NCI-H187 treated with DMSO at 0.1 percent for 48 hours (cell line): ENCODE measurements around the gene MIPOL1.

Experiments used
- DNase-seq: peaks from one replicate; lab custom pipeline; 2025; lab: John Stamatoyannopoulos, UW

MIPOL1 gene

DNA sequence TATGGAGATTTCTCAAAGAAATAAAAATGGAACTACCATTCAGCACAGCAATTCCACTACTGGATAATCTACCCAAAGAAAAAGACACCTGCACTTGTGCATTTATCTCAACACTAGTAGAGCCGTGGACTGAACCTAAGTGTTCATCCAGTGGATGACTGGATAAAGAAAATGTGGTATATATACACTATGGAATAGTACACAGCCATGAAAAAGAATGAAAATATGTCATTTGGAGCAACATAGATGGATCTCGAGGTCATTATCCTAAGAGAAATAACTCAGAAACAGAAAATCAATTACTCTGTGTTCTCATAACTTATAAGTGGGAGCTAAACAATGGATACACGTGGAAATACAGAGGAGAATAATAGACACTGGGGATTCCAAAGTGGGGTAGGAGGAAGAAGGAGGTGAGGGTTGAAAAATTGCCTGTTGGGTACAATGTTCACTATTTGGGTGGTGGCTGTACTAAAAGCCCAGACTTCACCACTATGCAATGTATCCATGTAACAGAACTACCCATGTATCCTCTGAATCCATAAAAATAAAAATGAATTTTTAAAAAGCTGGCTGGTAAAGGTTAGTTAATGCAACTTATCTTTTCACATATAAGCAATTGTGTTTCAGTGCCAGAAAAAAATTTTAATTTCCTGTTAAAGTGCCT lies 266.6 kb downstream of the MIPOL1 start:
- no peak for DNase-seq

DNA sequence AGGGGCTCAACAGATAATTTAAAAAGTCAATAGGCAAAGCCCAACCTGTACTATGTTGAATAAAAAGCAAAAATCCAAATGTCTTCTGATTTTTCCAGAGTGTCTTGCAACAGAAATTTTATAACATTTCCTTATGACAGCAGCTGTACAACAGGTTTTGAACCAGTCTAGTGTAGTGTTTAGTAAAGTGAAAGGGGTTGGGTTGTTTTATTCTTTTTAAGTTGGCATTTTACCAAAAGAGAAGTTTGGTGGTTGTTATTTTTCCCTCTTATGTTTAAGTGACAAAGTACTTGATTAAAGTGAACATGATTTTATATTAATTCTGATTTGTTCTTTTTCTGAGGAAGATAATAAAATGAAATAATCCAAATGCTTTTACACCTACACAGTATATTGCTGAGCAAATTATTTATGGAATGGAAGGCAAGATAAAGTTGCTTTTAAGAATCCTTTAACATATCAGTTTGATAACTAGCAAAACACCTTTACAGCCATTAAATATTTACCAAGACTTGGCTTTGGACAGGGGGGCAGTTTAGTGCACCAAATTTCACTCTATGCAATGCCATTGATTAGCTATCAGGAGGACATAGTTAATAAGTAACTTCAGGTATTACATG lies 268.4 kb downstream of the MIPOL1 start:
- DNase-seq: no peak

DNA sequence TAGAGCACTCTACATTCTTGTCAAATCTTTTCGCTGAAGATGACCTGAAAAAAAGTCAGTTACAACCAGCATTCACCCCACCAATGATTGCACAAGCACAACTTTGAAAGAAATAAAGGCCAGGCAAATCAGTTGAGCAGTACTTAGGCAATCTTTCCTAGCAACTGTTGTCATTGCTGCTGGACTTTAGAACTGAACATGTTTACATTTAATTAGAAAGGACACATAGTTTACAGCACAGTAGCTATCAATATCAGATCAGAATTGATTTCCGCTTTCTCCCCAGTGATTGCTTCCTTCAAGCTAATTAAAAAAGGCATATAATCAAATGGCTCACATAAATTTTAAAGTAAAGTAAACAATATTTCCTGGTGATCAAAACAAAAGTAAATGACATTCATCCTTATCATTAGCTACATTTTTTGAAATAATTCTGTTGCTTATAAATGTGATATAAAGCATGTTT lies 268.9 kb downstream of the MIPOL1 start:
- DNase-seq: no peak

DNA sequence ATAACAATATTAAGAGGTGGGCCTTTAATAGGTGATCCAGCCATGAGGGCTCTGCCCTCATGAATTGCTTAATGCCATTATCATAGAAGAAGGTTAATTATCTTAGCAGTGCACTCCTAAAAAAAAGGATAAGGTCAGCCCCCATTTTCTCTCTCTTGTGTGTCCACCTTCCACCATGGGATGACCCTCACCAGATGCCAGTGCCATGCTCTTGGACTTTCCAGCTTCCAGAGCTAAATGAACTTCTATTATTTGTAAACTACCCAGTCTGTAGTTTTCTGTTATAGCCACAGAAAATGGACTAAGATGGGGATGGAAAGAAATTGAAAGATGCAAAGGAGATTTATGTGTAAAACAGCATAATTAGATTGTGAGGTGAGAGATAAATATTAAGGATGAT lies 271.9 kb downstream of the MIPOL1 start:
- DNase-seq: no peak

DNA sequence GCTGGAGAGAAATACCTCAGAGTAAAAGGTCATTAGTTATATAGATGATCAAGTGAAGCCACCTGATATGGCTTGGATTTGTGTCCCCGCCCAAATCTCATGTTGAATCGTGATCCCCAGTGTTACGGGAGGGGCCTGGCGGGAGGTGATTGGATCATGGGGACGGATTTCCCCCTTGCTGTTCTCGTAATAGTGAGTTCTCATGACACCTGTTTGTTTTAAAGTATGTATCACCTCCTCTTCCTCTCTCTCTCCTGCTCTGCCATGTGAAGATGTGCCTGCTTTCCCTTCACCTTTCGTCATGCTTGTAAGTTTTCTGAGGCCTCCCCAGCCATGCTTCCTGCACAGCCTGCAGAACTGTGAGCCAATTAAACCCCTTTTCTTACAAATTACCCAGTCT lies 272.5 kb downstream of the MIPOL1 start:
- DNase-seq: no peak

DNA sequence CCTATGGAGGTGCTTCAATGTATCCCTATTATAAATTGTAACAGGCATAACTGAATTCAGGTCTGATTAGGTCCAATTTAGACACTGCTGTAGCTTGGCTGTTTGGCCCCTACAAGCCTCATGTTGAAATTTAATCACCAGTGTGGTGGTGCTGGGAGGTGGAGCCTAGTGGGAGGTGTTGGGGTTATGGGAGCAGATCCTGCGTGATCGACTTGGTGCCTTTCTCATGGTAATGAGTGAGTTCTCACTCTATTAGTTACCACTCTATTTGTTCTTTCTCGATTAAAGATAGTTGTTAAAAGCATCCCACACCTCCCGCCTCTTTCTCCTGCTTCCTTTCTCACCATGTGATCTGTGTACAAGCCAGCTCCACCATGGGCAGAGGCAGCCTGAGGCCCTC lies 275.2 kb downstream of the MIPOL1 start:
- DNase-seq: no peak

DNA sequence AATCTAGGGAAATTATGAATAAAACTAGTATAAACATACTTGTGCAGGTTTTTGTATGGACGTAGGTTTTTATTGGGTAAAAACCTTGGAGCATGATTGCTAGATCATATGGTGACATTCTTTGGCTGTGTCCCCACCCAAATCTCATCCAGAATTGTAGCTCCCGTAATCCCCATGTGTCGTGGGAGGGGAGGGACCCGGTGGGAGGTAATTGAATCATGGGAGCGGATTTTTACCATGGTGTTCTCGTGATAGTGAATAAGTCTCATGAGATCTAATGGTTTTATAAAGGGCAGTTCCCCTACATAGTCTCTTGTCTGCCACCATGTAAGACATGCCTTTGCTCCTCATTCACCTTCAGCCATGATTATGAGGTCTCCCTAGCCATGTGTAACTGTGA lies 276.5 kb downstream of the MIPOL1 start:
- no peak for DNase-seq

DNA sequence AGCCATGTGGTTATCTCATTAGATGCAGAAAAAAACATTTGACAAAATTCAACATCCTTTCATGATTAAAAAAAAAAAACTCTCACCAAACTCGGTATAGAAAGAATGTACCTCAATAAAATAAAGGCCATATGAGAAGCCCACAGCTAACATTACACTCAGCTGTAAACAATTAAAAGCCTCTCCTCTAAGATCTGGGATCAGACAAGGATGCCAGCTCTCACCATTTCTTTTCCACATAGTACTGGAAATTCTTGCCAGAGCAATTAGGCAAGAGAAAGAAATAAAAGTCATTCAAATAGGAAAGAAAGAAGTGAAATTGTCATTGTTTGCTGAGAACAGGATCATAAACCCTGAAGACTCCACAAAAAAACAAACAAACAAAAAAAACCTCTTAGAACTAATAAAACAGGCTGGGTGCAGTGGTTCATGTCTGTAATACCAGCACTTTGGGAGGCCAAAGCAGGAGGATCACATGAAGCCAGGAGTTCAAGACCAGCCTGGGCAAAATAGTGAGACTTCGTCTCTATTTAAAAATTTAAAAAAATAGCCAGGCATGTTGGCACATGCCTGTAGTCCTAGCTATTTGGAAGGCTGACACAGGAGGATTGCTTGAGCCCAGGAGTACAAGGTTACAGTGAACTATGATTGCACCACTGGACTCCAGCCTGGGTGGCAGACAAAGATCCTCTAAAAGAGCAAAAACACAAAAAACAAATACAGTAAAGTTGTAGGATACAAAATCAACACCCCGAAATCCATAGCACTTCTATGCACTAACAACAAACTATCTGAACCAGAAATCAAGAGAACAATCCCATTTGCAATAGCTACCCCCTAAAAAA lies 282.9 kb downstream of the MIPOL1 start:
- DNase-seq: no peak

DNA sequence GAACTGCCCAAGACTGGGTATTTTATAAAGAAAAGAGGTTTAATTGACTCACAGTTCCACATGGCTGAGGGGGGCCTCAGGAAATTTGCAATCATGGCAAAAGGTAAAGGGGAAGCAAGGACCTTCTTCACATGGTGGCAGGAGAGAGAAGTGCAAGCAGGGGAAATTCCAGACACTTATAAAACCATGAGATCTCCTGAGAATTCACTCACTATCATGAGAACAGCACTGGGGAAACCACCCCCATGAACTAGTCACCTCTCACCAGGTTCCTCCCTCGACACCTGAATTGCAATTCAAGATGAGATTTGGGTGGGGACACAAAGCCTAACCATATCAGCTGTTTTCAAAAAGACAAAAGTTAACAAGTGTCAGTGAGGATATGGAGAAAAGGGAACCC lies 284.7 kb downstream of the MIPOL1 start:
- DNase-seq: no peak

DNA sequence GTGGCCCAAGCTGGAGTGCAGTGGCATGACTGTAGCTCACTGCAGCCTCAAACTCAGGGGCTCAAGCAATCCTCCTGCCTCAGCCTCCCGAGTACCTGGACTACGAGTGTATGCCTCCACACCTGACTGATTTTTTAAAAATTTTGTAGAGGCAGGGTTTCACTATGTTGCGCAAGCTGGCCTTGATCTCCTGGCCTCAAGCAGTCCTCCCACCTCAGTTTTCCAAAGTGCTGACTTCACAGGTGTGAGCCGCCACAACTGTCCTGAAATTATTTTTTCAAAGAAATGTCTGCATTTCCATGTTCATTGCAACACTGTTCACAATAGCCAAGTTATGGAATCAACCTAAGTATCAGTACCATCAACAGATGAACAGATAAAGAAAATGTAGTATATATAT lies 285.9 kb downstream of the MIPOL1 start:
- no peak for DNase-seq

DNA sequence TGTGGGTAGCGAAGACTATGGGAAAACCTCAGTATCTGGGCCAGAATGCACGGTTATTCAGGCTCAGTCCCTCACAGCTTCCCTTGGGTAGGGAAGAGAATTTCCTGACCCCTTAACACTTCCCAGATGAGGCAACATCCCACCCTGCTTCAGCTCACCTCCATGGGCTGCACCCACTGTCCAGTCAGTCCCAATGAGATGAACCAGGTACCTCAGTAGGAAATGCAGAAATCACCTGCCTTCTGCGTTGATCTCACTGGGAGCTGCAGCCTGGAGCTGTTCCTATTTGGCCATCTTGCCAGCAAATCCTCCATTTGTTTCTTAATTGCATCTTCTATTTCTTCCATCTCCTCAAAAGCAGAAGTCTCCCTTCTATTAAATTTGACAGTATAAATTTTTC lies 292.9 kb downstream of the MIPOL1 start:
- no peak for DNase-seq

DNA sequence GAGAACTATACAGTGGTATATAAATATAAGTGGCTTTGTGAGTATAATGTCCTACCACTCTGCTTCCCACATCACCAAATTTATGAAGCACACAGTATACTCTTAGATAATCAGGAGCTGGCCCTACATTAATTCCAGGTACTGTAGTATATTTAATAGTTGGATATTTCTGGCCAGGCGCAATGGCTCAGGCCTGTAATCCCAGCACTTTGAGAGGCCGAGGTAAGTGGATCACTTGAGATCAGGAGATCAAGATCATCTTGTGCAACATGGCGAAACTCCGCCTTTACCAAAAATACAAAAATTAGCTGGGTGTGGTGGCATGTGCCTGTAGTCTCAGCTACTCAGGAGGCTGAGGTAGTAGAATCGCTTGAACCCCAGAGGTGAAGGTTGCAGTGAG lies 293.3 kb downstream of the MIPOL1 start:
- DNase-seq: no peak

DNA sequence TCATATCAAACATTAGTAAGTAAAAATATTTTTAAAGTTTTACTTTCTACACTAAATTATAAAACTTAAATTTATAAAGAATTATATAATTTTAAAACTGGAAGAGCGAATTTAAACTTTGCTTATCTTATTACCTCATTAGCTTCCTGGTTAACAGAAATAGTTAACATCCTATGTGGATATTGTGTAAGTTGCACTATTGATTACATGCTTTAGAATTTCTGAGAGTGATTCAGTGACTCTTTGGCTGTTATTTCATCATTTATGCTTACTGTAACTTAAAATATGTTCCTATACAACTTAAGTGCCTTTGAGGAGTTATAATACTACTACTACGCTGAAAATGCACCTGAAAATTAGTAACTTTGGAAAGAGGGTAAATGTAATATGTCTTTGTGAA lies 295.9 kb downstream of the MIPOL1 start:
- no peak for DNase-seq

DNA sequence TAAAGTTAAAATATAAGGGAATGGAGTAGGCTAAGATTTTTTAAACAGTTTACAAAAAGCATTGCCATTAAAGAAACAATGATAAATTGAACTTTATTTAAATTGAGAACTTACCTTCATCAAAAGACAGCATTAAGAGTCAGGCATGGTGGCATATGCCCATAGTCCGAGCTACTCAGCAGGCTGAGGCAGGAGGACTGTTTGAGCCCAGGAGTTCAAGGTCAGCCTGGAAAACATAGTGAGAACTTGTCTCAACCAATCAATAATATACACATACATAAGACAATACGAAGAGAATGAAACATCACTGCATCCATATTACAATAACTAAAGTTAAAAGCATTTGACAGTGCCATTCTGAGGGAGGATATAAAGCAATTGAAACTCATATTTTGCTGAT lies 299.7 kb downstream of the MIPOL1 start:
- DNase-seq: no peak

DNA sequence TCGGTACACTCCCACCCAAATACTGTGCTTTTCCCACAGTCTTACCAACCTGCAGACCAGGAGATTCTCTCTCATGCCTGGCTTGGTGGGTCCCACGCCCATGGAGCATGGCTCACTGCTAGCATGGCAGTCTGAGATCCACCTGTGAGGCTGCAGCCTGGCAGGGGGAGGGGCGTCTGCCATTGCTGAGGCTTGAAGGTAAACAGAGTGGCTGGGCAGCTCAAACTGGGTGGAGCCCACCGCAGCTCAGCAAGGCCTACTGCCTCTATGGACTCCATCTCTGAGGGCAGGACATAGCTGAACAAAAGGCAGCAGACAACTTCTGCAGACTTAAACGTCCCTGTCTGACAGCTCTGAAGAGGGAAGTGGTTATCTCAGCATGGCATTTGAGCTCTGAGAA lies 304.1 kb downstream of the MIPOL1 start:
- DNase-seq: no peak

DNA sequence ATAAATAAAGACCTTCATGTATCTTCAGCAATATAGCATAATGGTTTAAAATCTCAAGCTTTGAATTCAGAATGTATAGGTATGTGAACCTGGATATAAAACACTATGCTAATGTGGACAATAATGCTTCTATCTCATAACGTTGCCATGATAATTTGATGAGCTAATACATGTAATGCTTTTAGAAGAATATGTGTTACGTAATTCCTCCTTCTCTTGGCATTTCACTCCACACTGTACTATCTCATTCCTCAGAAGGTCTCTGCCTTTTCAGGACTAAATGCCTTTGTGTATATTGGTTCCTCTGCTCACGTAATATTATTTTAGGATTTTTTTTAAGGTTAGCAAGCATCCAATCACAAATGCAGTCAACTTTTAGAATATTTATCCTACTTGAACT lies 310.8 kb downstream of the MIPOL1 start:
- DNase-seq: no peak

DNA sequence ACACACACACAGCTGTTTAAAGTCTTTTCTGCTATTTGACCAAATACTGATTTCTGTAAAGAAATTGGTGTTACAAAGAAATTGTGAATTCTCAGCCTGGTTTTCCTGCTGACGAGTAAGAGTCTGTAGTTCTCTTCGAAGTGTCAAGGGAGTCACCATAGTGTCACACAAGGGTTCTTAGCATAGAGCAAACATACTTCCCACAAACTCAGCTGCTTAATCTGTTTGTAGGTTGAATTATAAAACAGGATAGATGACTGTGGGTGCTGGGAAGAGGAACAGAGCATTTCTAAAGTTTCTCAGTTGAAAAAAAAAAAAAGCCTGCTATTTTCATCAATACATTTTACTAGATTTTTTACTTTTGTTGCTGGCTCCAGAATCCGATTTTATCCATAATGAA lies 314.4 kb downstream of the MIPOL1 start:
- DNase-seq: no peak

DNA sequence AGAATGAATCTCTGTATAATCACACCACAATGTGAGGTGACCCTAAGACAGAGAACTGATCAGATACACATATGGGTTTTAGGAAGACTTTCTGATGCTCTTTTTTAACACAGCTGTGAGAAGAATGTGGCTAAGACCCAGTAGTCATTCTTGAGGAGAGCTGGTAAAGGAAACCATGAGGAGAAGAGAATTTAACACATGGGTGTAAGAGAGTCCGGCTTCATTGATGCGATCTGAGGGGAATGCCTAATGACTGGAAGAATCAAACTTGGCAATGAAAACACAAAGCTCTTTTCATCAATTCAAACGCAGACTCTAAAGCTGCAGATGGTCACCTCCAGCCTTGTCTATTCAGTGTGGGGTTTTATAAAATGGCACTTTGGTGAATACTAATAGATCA lies 318.0 kb downstream of the MIPOL1 start:
- no peak for DNase-seq

DNA sequence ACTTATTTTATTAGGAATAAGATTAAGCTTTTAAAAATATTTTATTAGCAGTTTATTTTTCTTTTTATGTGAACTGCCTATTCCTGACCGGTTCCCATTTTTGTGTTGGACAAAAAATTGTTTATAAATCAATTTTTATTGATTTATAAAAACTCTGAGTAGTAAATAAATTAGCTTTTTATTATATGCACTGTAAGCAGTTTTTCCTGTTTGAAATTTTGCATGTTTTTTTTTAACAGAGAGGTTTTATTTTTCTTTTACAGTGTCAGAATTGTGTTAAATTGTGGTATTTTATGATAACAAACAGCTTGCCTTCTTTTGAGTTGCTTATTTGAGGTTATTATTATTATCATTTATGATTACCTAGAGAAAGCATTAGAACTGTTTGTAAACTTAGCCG lies 329.3 kb downstream of the MIPOL1 start:
- DNase-seq: no peak

DNA sequence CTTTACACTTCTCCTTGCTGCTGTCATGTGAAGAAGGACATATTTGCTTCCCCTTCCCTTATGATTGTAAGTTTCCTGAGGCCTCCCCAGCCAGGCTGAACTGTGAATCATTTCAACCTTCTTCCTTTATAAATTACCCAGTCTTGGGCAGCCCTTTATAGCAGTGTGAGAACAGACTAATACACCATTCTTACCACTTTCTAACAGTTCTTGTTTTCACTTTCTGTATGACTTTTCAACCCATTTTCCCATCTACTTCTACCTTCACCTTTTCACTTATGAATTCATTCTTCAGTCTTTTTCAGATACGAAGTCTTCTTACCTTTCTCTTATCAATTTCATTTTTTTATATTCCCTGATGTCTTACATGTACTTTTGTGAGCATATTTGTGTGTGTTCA lies 342.3 kb downstream of the MIPOL1 start:
- DNase-seq: no peak

DNA sequence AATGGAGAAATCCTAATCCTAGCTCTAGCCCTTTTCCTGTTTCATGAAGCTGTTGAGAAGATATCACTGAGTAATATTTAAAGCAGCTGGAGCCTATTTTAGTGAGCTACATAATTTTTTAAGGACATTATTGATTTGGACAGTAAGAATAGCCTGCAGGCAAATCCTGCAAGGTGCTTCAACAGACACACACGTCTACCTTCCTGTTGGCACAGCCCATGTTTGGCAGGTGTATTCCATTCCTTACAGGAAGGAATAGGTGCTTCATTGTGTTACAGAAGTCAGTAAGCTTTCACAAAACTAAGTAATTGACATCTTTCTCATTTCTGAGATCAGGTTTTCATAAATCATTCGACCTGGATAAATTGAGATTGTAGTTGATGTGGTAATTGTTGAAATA lies 346.7 kb downstream of the MIPOL1 start:
- DNase-seq: no peak

DNA sequence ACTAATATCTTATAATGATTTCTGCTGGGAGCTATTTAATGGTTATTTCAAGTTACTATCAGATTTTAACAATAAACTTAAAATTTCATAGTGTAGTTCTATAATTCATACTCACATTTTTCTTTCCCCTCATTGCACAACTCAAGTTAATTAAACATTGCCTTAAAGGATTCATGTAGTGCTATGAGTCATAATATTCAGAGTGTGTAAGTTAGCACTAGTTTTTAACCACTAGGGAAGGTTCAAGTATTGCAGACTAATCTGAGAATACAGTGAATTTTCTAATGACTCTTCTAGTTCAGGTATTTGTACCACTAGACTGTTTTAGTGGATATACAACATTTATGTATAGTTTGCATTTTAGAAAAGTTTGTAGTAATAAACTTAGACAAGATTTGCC lies 347.4 kb downstream of the MIPOL1 start:
- DNase-seq: no peak
